Kidney (tissue), 14 donors: ENCODE results near the gene AKNAD1. TPM values are rescaled to one million over a fixed set of nuclear protein-coding genes. Genes with fewer than 3 reads are reported as not detected.

ENCODE experiments used
- DNase-seq, 5 donors: peaks; one replicate each; pipeline ENCODE4 v3.0.0-alpha.2; 2013 to 2020
- FAIRE-seq: peaks from 2 replicates; lab custom pipeline; 2012; peaks lifted over from hg19 to GRCh38; lab: Jason Lieb, UNC
- H3K27ac ChIP-seq, 2 donors: one replicate each; pipeline ENCODE4 v1.7.0; 2013; ENCODE audit warnings: low read depth in 2 of 2, low read length in 2 of 2, inconsistent platforms in 1 of 2
- H3K27me3 ChIP-seq: one replicate; pipeline ENCODE4 v1.7.1; 2013; ENCODE audit warnings: low read length, inconsistent platforms; ENCODE audit not compliant: control insufficient read depth, insufficient read depth
- H3K36me3 ChIP-seq, 3 donors: one replicate each; pipeline versions ENCODE4 v1.7.0 to v1.7.1; 2013; ENCODE audit warnings: low read length in 3 of 3, control low read depth in 1 of 3, inconsistent platforms in 1 of 3; ENCODE audit not compliant: insufficient read depth in 3 of 3, control insufficient read depth in 2 of 3
- H3K4me1 ChIP-seq, 3 donors: one replicate each; pipeline versions ENCODE4 v1.7.0 to v1.7.1; 2013; ENCODE audit warnings: low read length in 3 of 3, inconsistent platforms in 1 of 3, low read depth in 1 of 3; ENCODE audit not compliant: control insufficient read depth in 2 of 3, insufficient read depth in 2 of 3
- H3K4me3 ChIP-seq, 3 donors: one replicate each; pipeline versions ENCODE4 v1.7.0 to v1.8.1; 2013; ENCODE audit warnings: low read length in 3 of 3, control low read depth in 1 of 3, inconsistent platforms in 1 of 3
- H3K9ac ChIP-seq, 3 donors: one replicate each; pipeline versions ENCODE4 v1.7.0 to v1.7.1; 2013; ENCODE audit warnings: low read length in 3 of 3, control low read depth in 1 of 3, inconsistent platforms in 1 of 3
- H3K9me3 ChIP-seq, 3 donors: one replicate each; pipeline versions ENCODE4 v1.7.0 to v1.7.1; 2013; ENCODE audit warnings: low read length in 3 of 3, control low read depth in 1 of 3, inconsistent platforms in 1 of 3; ENCODE audit not compliant: control insufficient read depth in 2 of 3, insufficient read depth in 1 of 3
- intact Hi-C: fragments of 100-400 bp; cut with DNase I; formaldehyde crosslinking; loops from one replicate; pipeline ENCODE4 v1.11.1; 2022
- polyA plus RNA-seq: library from polyadenylated mRNA; stranded (reverse); fragments of 350-450 nt; fragmentation: Illumina TruSeq; extraction: RNeasy Lipid Tissue Mini Kit (QIAGEN cat#74804); gene quantifications from one replicate; pipeline ENCODE4 v1.2.3, GENCODE V29; 2014; ENCODE audit warnings: low read depth, low replicate concordance; ENCODE audit not compliant: insufficient read depth
- total RNA-seq: library from RNA; stranded (reverse); fragmentation: NEBNext Ultra II Directional; extraction: Animal tissue kit (Norgen Biotek cat#: 25700); gene quantifications from one replicate; pipeline ENCODE4 v1.2.1, GENCODE V29; 2021
- TF ChIP-seq, protein P1 (sequence below): IDR thresholded peaks from 3 replicates; pipeline ENCODE4 v1.5.1; 2012; ENCODE audit warnings: mild to moderate bottlenecking, moderate library complexity, borderline replicate concordance; ENCODE audit not compliant: insufficient read depth; ENCODE audit errors: extremely low read depth
- donor health status: control.
- donor health status: control.
- donor health status: control.
- donor health status: control.
- donor health status: control.
- donor health status: DM: yes; HTN: yes; CAD: no.
- donor health status: Normal renal cell carcinoma (clear cell type).

The AKNAD1 gene
- total and polyA plus RNA-seq, 2 donors from 2014 or later = not detected

- FAIRE-seq = no peak
Measured at GRCh38 chr1:108851567-108851966, 5.3 kb downstream of the AKNAD1 start.

DNA sequence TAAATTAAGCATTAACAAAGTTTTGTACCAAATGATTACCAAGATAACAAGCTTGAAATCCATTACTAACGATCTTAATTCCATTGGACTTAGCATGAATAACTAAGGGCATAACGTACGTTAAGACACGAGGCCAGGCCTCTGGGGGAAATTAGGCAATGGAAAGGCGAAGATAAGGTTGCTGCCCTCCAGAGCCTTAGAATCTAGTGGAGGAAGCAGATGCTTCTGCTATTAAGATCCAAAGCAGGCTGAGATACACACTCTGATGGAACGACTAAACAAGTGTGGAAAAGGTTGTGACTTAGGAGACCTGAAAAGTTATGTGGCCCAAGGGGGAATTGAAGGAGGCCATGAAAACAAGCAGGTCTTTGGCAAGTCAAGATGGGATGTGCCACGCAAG is 6.0 kb downstream of the AKNAD1 start:
- Histone ChIP-seq H3K36me3 (no peaks in the 10 kb centered on the region), H3K4me1 (no peaks in the 10 kb centered on the region), H3K4me3 (no peak overlapping the region), H3K27me3 (no peaks in the 10 kb centered on the region), H3K9ac (no peak overlapping the region), H3K9me3 (no peaks in the 10 kb centered on the region), H3K27ac (no peak overlapping the region)
- intact Hi-C loops = no loop called here
- FAIRE-seq (no peak), DNase-seq (no peak)
- TF ChIP-seq, protein P1, sequence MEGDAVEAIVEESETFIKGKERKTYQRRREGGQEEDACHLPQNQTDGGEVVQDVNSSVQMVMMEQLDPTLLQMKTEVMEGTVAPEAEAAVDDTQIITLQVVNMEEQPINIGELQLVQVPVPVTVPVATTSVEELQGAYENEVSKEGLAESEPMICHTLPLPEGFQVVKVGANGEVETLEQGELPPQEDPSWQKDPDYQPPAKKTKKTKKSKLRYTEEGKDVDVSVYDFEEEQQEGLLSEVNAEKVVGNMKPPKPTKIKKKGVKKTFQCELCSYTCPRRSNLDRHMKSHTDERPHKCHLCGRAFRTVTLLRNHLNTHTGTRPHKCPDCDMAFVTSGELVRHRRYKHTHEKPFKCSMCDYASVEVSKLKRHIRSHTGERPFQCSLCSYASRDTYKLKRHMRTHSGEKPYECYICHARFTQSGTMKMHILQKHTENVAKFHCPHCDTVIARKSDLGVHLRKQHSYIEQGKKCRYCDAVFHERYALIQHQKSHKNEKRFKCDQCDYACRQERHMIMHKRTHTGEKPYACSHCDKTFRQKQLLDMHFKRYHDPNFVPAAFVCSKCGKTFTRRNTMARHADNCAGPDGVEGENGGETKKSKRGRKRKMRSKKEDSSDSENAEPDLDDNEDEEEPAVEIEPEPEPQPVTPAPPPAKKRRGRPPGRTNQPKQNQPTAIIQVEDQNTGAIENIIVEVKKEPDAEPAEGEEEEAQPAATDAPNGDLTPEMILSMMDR = no peak

More at GRCh38 chr1:108851567-108851966, 5.3 kb downstream of the AKNAD1 start:
- Histone ChIP-seq H3K36me3 (no peaks in the 10 kb centered on the region), H3K4me3 (no peak overlapping the region), H3K4me1 (no peaks in the 10 kb centered on the region), H3K27me3 (no peaks in the 10 kb centered on the region), H3K27ac (no peak overlapping the region), H3K9ac (no peak overlapping the region), H3K9me3 (no peaks in the 10 kb centered on the region)
- TF ChIP-seq, protein P1 = no peak
- intact Hi-C loops = no loop called here
- DNase-seq = no peak

GRCh38 chr1:108848806-108849205 is 8.1 kb downstream of the AKNAD1 start:
- no peak overlapping the region for H3K4me3 ChIP-seq
- H3K4me1 ChIP-seq = no peaks in the 10 kb centered on the region
- intact Hi-C loops = no loop called here
- no peak overlapping the region for H3K9ac ChIP-seq
- no peaks in the 10 kb centered on the region for H3K27me3 ChIP-seq
- no peaks in the 10 kb centered on the region for H3K9me3 ChIP-seq
- H3K27ac ChIP-seq = no peak overlapping the region
- FAIRE-seq (no peak), DNase-seq (no peak)
- H3K36me3 ChIP-seq = no peaks in the 10 kb centered on the region
- TF ChIP-seq, protein P1 = no peak

DNA sequence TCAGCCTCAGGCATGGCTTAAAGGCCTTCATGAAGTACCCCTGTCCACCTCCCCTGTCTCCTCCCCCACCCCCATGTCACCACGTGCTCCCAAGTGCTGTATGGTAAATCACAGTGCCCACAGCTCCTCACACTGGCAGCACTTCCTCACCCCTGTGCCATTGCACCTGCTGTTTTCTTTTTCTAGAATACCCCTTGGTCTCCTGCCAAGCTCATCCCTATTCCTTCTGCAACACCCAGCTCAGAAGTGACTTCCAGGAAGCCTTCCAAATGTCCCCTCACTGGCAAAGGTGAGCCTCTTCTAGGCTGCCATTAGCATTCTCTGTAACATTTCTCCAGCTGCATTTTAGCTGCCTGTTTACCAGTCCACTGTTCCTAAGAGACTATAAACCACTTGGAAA is 9.4 kb downstream of the AKNAD1 start:
- FAIRE-seq (no peak), DNase-seq (no peak)
- no peaks in the 10 kb centered on the region for H3K27me3 ChIP-seq
- TF ChIP-seq, protein P1 = no peak
- H3K36me3 ChIP-seq = no peaks in the 10 kb centered on the region
- intact Hi-C loops = no loop called here
- H3K9me3 ChIP-seq = no peaks in the 10 kb centered on the region
- H3K4me1 ChIP-seq = no peaks in the 10 kb centered on the region
- no peak overlapping the region for H3K27ac ChIP-seq
- no peak overlapping the region for H3K9ac ChIP-seq
- H3K4me3 ChIP-seq = no peak overlapping the region
